ENCODE measurements around the gene COL4A6. TPM values are rescaled to one million over a fixed set of nuclear protein-coding genes. Genes with fewer than 3 reads are reported as not detected.

COL4A6 gene
- total RNA-seq, 1 donor from 2014 or later, result 4.1 TPM

- no peak for DNase-seq (ENCODE audit: low spot score)
- Mint-ChIP-seq H3K4me1 (ENCODE audit: low read depth) (peaks cover 14% of the 10 kb centered on the region), H3K36me3 (ENCODE audit: low read depth) (no peaks in the 10 kb centered on the region), H3K27ac (ENCODE audit: unreplicated experiment) (no peak overlapping the region), H3K4me3 (ENCODE audit: unreplicated experiment) (no peak overlapping the region), H3K27me3 (ENCODE audit: low read depth) (no peaks in the 10 kb centered on the region), H3K9me3 (ENCODE audit: low read depth) (peaks cover 3% of the 10 kb centered on the region)
- no peak for TF ChIP-seq CTCF (IDR thresholded peaks at IDR 0.05)
Observed at GRCh38 chrX:108168961-108169740, 269.1 kb downstream of the COL4A6 start.

GRCh38 chrX:108167211-108167872 lies 270.9 kb downstream of the COL4A6 start:
- peaks cover 8% of the 10 kb centered on the region for H3K4me1 Mint-ChIP-seq (ENCODE audit: low read depth)
- no peak overlapping the region for H3K27ac Mint-ChIP-seq (ENCODE audit: unreplicated experiment)
- no peak for TF ChIP-seq CTCF (IDR thresholded peaks at IDR 0.05)
- no peak overlapping the region for H3K4me3 Mint-ChIP-seq (ENCODE audit: unreplicated experiment)
- peaks cover 7% of the 10 kb centered on the region for H3K9me3 Mint-ChIP-seq (ENCODE audit: low read depth)
- no peak for DNase-seq (ENCODE audit: low spot score)
- H3K36me3 Mint-ChIP-seq (ENCODE audit: low read depth), result peaks cover 1% of the 10 kb centered on the region
- H3K27me3 Mint-ChIP-seq (ENCODE audit: low read depth), result no peaks in the 10 kb centered on the region

GRCh38 chrX:108165383-108166111 lies 272.7 kb downstream of the COL4A6 start:
- peaks cover 1% of the 10 kb centered on the region for H3K36me3 Mint-ChIP-seq (ENCODE audit: low read depth)
- no peak overlapping the region for H3K27ac Mint-ChIP-seq (ENCODE audit: unreplicated experiment)
- peak; percentile 73 for TF ChIP-seq CTCF (IDR thresholded peaks at IDR 0.05)
- no peaks in the 10 kb centered on the region for H3K27me3 Mint-ChIP-seq (ENCODE audit: low read depth)
- peaks cover 8% of the 10 kb centered on the region for H3K4me1 Mint-ChIP-seq (ENCODE audit: low read depth)
- H3K4me3 Mint-ChIP-seq (ENCODE audit: unreplicated experiment), result no peak overlapping the region
- peaks cover 7% of the 10 kb centered on the region for H3K9me3 Mint-ChIP-seq (ENCODE audit: low read depth)
- no peak for DNase-seq (ENCODE audit: low spot score)

- Mint-ChIP-seq H3K4me1 (ENCODE audit: low read depth) (peaks cover 8% of the 10 kb centered on the region), H3K9me3 (ENCODE audit: low read depth) (peaks cover 4% of the 10 kb centered on the region), H3K27me3 (ENCODE audit: low read depth) (no peaks in the 10 kb centered on the region), H3K36me3 (ENCODE audit: low read depth) (peaks cover 1% of the 10 kb centered on the region), H3K4me3 (ENCODE audit: unreplicated experiment) (no peak overlapping the region), H3K27ac (ENCODE audit: unreplicated experiment) (no peak overlapping the region)
- no peak for DNase-seq (ENCODE audit: low spot score)
- TF ChIP-seq CTCF (IDR thresholded peaks at IDR 0.05), result no peak
Observed at GRCh38 chrX:108163333-108164082, 274.7 kb downstream of the COL4A6 start.
